Aorta (tissue), 5 donors: ENCODE results near the gene HSPA2. TPM values are rescaled to one million over a fixed set of nuclear protein-coding genes. Genes with fewer than 3 reads are reported as not detected.

Experiments
- ATAC-seq: fragments of 200-7000 bp; cut with Tn5 transposase; one replicate; pipeline ENCODE4 v1.9.1; 2022; ENCODE audit warnings: moderate library complexity; ENCODE audit not compliant: low FRiP score
- DNase-seq, 2 donors: peaks; one replicate each; pipeline ENCODE4 v3.0.0-alpha.2; 2020
- H3K27ac ChIP-seq, 2 donors: one replicate each; pipeline ENCODE4 v1.5.1; 2013; ENCODE audit warnings: low read length in 2 of 2, mild to moderate bottlenecking in 2 of 2, moderate library complexity in 2 of 2, control low read depth in 1 of 2, inconsistent platforms in 1 of 2, low read depth in 1 of 2
- H3K27me3 ChIP-seq, 2 donors: one replicate each; pipeline ENCODE4 v1.6.1; 2013; ENCODE audit warnings: control low read depth in 1 of 2, low read length in 1 of 2, mild to moderate bottlenecking in 1 of 2, moderate library complexity in 1 of 2; ENCODE audit not compliant: insufficient read depth in 2 of 2, control insufficient read depth in 1 of 2
- H3K36me3 ChIP-seq, 2 donors: one replicate each; pipeline ENCODE4 v1.6.1; 2013; ENCODE audit warnings: control low read depth in 1 of 2, low read length in 1 of 2, mild to moderate bottlenecking in 1 of 2; ENCODE audit not compliant: insufficient read depth in 2 of 2, control insufficient read depth in 1 of 2
- H3K4me1 ChIP-seq, 2 donors: one replicate each; pipeline ENCODE4 v1.6.1; 2013; ENCODE audit warnings: low read length in 2 of 2, control low read depth in 1 of 2, mild to moderate bottlenecking in 1 of 2, moderate library complexity in 1 of 2; ENCODE audit not compliant: insufficient read depth in 2 of 2, control insufficient read depth in 1 of 2
- H3K4me3 ChIP-seq, 2 donors: one replicate each; pipeline ENCODE4 v1.5.1; 2013; ENCODE audit warnings: low read length in 2 of 2, control low read depth in 1 of 2, mild to moderate bottlenecking in 1 of 2
- H3K9me3 ChIP-seq: one replicate; pipeline ENCODE4 v1.6.1; 2013; ENCODE audit warnings: mild to moderate bottlenecking, low read length; ENCODE audit not compliant: control insufficient read depth
- WGBS, 2 donors: extraction: QIAGEN DNeasy Blood & Tissue Kit; methylation state at CpG; one replicate each; pipeline ENCODE4 v1.1.7; 2013; 5-methylcytosine and 5-hydroxymethylcytosine counted together
- intact Hi-C, 2 donors: fragments of 100-400 bp; cut with DNase I; formaldehyde crosslinking; loops; one replicate each; pipeline versions ENCODE4 v1.14.2 to v1.15.0; 2022
- long read RNA-seq, 2 donors: library from polyadenylated mRNA; unstranded; transcript quantifications; one replicate each; pipeline ENCODE4 v2.0.0, GENCODE V29; 2020 to 2021
- polyA plus RNA-seq, 2 donors: library from polyadenylated mRNA; stranded (reverse); fragments of 200-250 nt; gene quantifications; one replicate each; pipeline ENCODE4 v1.2.3, GENCODE V29; 2013
- total RNA-seq, 2 donors: library from RNA; stranded (reverse); fragmentation: NEBNext Ultra II Directional; extraction: Animal tissue kit (Norgen Biotek cat#: 25700); gene quantifications; one replicate each; pipeline ENCODE4 v1.2.1, GENCODE V29; 2021
- donor health status: healthy with polysubstance abuse.
- donor health status: Bipolar disorder and iron deficiency.
- donor health status: DM: no; HTN: no; CAD: no.
- donor health status: DM: no; HTN: no; CAD: no.
- donor health status: DM: yes; HTN: yes; CAD: no.

The HSPA2 gene
- total RNA-seq: 10 to 100 TPM; 28.9 to 41.4 TPM
- 10 to 100 TPM in 1 of 2 donors, 1 to 10 TPM in 1; 6.6 to 17.0 TPM for polyA plus RNA-seq
- long read RNA-seq, donor 1, transcript HSPA2-201 (1 exons, 2,767 nt): major isoform, 464 of 464 reads
- long read RNA-seq, donor 1, partial matches to known transcripts: 0 of 464 reads
- long read RNA-seq, donor 1, other reads (novel, unspliced or antisense): 0 of 464 reads
- long read RNA-seq, donor 2, transcript HSPA2-201 (1 exons, 2,767 nt): major isoform, 60 of 60 reads
- long read RNA-seq, donor 2, partial matches to known transcripts: 0 of 60 reads
- long read RNA-seq, donor 2, other reads (novel, unspliced or antisense): 0 of 60 reads

DNA sequence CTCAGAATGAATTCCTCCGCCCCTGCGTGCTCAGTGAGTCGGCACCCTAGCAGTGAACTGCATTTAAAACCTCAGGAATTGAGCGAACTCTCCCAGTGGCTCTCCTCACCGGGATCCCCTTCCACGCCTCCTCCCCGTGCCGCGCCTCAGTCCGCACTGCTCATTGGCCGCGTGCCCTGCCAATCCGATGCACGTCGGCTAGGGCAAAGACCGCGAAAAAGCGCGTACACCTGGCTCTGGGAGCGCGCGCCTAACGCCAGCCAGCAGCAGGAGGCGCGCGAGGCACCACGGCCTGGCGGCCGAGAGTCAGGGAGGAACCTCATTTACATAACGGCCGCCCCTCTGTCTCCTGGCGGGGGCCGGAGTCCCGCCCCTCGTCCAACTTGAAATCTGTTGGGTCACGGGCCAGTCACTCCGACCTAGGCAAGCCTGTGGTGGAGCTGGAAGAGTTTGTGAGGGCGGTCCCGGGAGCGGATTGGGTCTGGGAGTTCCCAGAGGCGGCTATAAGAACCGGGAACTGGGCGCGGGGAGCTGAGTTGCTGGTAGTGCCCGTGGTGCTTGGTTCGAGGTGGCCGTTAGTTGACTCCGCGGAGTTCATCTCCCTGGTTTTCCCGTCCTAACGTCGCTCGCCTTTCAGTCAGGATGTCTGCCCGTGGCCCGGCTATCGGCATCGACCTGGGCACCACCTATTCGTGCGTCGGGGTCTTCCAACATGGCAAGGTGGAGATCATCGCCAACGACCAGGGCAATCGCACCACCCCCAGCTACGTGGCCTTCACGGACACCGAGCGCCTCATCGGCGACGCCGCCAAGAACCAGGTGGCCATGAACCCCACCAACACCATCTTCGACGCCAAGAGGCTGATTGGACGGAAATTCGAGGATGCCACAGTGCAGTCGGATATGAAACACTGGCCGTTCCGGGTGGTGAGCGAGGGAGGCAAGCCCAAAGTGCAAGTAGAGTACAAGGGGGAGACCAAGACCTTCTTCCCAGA is at the start of gene HSPA2:
Gene HSPA2 (plus strand): TSS at position 534 of the 995 bp plus-strand sequence. CDS start 109 bp downstream, at position 643.
- WGBS, 2 donors: 3% methylated on average over 77 to 79 of the region's 79 CpGs
- no peaks in the 10 kb centered on the region for H3K4me1 ChIP-seq
- H3K9me3 ChIP-seq: no peaks in the 10 kb centered on the region
- peak within 1 kb of the TSS; percentile 68 to 86 for H3K27ac ChIP-seq
- no peaks in the 10 kb centered on the region for H3K27me3 ChIP-seq
- peak; percentile 98 for ATAC-seq
- H3K36me3 ChIP-seq: no peaks in the 10 kb centered on the region
- H3K4me3 ChIP-seq: peak within 1 kb of the TSS; percentile 42 to 45
- DNase-seq: peak; percentile 99 to 100
- intact Hi-C loops: loop anchor here (2.0 to 10.0 kb wide), 7 partner anchors 26 to 374 kb away; partner anchors contain the start of genes CHURC1 (in 1 of the 2) and ZBTB1 (in 1 of the 2)

GRCh38 chr14:64491637-64492036 is 48.9 kb upstream of the HSPA2 start:
- Histone ChIP-seq H3K27me3 (peaks cover 0 to 1% of the 10 kb centered on the region in 2 donors), H3K4me1 (no peaks in the 10 kb centered on the region), H3K36me3 (peaks cover 0 to 5% of the 10 kb centered on the region in 2 donors), H3K9me3 (no peaks in the 10 kb centered on the region), H3K4me3 (no peak overlapping the region), H3K27ac (no peak overlapping the region)
- no peak for ATAC-seq
- intact Hi-C loops: no loop called here
- WGBS, 2 donors: 69 to 79% methylated on average over 2 of the region's 2 CpGs
- DNase-seq: no peak

- H3K36me3 ChIP-seq: peaks cover 0 to 4% of the 10 kb centered on the region in 2 donors
- intact Hi-C loops: no loop called here
- H3K4me3 ChIP-seq: no peak overlapping the region
- no peaks in the 10 kb centered on the region for H3K9me3 ChIP-seq
- ATAC-seq (no peak), DNase-seq (no peak)
- 88 to 91% methylated on average over 3 of the region's 3 CpGs for WGBS, 2 donors
- no peaks in the 10 kb centered on the region for H3K4me1 ChIP-seq
- H3K27me3 ChIP-seq: peaks cover 0 to 1% of the 10 kb centered on the region in 2 donors
- no peak overlapping the region for H3K27ac ChIP-seq
Observed at GRCh38 chr14:64493455-64493854, 47.1 kb upstream of the HSPA2 start.

GRCh38 chr14:64495252-64495651 is 45.3 kb upstream of the HSPA2 start:
- Histone ChIP-seq H3K4me3 (no peak overlapping the region), H3K27ac (no peak overlapping the region), H3K4me1 (no peaks in the 10 kb centered on the region), H3K27me3 (peaks cover 0 to 1% of the 10 kb centered on the region in 2 donors), H3K36me3 (peaks cover 0 to 4% of the 10 kb centered on the region in 2 donors), H3K9me3 (no peaks in the 10 kb centered on the region)
- DNase-seq (no peak), ATAC-seq (no peak)
- intact Hi-C loops: no loop called here

GRCh38 chr14:64496764-64497163 is 43.8 kb upstream of the HSPA2 start:
- ATAC-seq: no peak
- H3K27ac ChIP-seq: no peak overlapping the region
- H3K36me3 ChIP-seq: peaks cover 0 to 4% of the 10 kb centered on the region in 2 donors
- peaks cover 0 to 1% of the 10 kb centered on the region in 2 donors for H3K27me3 ChIP-seq
- no peaks in the 10 kb centered on the region for H3K4me1 ChIP-seq
- intact Hi-C loops: no loop called here
- no peak for DNase-seq
- no peak overlapping the region for H3K4me3 ChIP-seq
- H3K9me3 ChIP-seq: no peaks in the 10 kb centered on the region

DNA sequence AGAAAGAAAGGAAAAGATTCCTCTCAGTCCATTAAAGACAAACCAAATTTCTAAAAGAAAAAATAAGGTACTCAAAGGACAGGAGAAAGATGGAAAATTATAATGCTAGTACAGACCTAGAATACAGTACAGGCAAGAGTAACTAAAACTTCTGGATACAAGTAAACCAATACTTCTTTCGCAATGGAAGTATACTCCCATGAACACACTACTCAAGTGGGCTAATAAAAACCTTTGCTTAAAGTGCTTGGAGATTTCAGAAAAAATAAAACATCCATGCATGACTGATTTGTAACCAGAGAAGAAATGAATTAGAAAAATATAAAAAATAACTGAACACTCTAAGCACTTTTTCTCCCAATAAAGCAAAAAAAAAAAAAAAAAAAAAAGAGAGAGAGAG is 40.5 kb upstream of the HSPA2 start:
- DNase-seq (no peak), ATAC-seq (no peak)
- no peaks in the 10 kb centered on the region for H3K4me1 ChIP-seq
- no peaks in the 10 kb centered on the region for H3K9me3 ChIP-seq
- H3K4me3 ChIP-seq: no peak overlapping the region
- peaks cover 0 to under 1% of the 10 kb centered on the region in 2 donors for H3K27me3 ChIP-seq
- H3K36me3 ChIP-seq: peaks cover 0 to 3% of the 10 kb centered on the region in 2 donors
- 95 to 100% methylated on average over 1 of the region's 1 CpG for WGBS, 2 donors
- H3K27ac ChIP-seq: no peak overlapping the region
- intact Hi-C loops: loop anchor here in 1 of 2 donors (5.0 kb wide), 1 partner anchor 113 kb away; the partner anchor contains the start of gene MTHFD1

DNA sequence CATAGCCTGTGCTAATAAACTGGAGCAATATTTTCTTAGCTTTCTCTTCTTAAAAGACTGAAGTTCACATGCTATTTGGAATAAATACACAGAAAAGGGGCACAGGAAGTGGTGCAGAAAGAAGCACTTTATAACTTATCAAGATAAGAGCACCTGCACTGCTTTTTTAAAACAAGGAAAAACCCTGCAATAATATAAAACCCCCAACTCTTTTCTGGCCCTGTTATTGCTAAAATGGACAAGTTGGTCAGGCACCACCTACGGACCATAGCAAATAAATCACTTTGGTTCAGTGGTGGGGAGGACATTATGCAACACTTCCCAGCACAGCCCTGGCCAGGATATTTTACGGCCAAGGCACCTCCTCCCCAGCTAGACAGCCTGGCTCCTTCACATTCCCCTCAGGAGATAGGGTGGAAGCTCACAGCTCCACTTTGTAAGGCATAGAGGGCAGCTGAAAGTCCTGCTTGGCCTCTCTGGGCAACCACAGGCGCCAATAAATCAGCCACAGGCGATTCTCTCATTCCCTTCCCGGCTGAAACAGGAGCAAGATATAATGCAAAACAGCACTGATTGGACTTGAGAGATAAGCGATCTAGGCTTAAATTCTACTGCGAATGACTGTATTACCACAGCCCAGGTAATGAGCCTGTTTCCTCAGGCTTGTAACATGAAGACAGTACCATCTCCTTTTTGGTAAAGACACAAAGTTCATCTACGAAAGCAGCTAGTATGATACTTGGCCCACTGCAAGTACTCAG is 39.0 kb upstream of the HSPA2 start:
- WGBS, 2 donors: 50 to 51% methylated on average over 8 of the region's 8 CpGs
- H3K36me3 ChIP-seq: no peaks in the 10 kb centered on the region
- H3K27ac ChIP-seq: peak overlapping the region; percentile 25 to 94
- H3K9me3 ChIP-seq: no peaks in the 10 kb centered on the region
- peak; percentile 13 for ATAC-seq
- intact Hi-C loops: loop anchor here in 1 of 2 donors (5.0 kb wide), 1 partner anchor 114 kb away; the partner anchor contains the start of gene MTHFD1
- no peaks in the 10 kb centered on the region for H3K4me1 ChIP-seq
- no peak overlapping the region for H3K4me3 ChIP-seq
- no peaks in the 10 kb centered on the region for H3K27me3 ChIP-seq
- DNase-seq: peak in 1 of 2 donors; percentile 69

DNA sequence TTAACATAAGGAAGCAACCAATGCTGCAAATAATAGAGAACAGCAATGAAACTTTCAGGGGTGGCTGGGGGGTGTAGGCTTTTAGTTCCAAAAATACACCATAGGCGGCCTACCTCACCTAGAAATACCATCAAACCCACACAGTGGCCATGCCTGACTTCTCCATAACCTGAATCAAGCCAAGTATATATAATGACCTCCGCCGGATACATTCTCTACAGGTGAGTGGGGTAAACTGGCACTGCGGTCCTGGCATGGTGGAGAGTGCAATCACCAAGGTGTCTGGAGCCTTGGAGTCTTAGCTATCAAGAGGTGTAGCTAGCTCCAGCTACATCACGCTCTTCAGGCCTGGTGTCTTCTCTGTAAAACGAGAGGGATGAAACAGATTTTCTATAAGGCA is 38.1 kb upstream of the HSPA2 start:
- H3K36me3 ChIP-seq: no peaks in the 10 kb centered on the region
- H3K4me1 ChIP-seq: no peaks in the 10 kb centered on the region
- peak overlapping the region; percentile 71 to 88 for H3K4me3 ChIP-seq
- no peaks in the 10 kb centered on the region for H3K27me3 ChIP-seq
- ATAC-seq (no peak), DNase-seq (no peak)
- H3K9me3 ChIP-seq: no peaks in the 10 kb centered on the region
- intact Hi-C loops: loop anchor here in 1 of 2 donors (5.0 kb wide), 1 partner anchor 115 kb away; the partner anchor contains the start of gene MTHFD1
- WGBS, 2 donors: 57 to 60% methylated on average over 6 of the region's 6 CpGs
- H3K27ac ChIP-seq: peak overlapping the region; percentile 89 to 94
